Neural progenitor cell (in vitro differentiated cells): Measurements from ENCODE around the gene SLC28A1.

Source experiments
- CTCF ChIP-seq: fragments of 200-600 bp; sonication (generic); IDR thresholded peaks from 2 replicates; pipeline ENCODE4 v1.5.1; 2017; ENCODE audit warnings: antibody characterized with exemption, mild to moderate bottlenecking
- EZH2 ChIP-seq: fragments of 200-600 bp; sonication (generic); IDR thresholded peaks from 2 replicates; pipeline ENCODE4 v1.6.1; 2017; ENCODE audit warnings: antibody characterized with exemption, mild to moderate bottlenecking, moderate library complexity

- TF ChIP-seq EZH2: no peak
- TF ChIP-seq CTCF: no peak
These were observed 26.6 kb downstream of the SLC28A1 start for GRCh38 chr15:84910928-84911623.
